ENCODE measurements around the gene RNF183.

The RNF183 gene, protein sequence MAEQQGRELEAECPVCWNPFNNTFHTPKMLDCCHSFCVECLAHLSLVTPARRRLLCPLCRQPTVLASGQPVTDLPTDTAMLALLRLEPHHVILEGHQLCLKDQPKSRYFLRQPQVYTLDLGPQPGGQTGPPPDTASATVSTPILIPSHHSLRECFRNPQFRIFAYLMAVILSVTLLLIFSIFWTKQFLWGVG

GRCh38 chr9:113302792-113303418, at the start of gene RNF183:
Gene RNF183, minus strand, starts transcription at chr9:113303376. Its CDS starts 5,192 bp downstream, at chr9:113298184.
- no peak within 1 kb of the TSS for H3K4me3 ChIP-seq (ENCODE audit: low read depth, low read length)
- TF ChIP-seq CTCF (IDR thresholded peaks at IDR 0.05; ENCODE audit: borderline replicate concordance, insufficient read depth, low read depth, low read length) = no peak

DNA sequence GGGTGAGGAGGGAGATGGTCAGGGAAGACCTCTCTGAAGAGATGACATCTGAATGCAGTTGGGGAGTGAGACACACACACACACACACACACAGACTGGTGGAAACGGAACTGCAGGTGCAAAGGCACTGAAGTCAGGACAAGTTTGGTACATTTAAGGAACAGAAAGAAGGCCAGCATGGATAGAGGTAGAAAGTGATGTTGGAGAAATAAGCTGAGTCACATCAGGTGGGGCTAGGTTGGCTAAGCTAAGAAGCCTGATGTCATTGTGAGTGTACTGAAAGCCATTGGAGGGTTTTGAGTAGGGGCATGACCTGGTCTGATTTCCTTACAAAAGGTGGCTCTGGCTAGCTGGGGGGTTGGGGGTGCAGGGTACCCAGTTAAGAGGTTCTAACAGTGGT, 49.2 kb upstream of the RNF183 start:
- no peak overlapping the region for H3K4me3 ChIP-seq (ENCODE audit: low read depth, low read length)
- TF ChIP-seq CTCF (IDR thresholded peaks at IDR 0.05; ENCODE audit: borderline replicate concordance, insufficient read depth, low read depth, low read length) = no peak

DNA sequence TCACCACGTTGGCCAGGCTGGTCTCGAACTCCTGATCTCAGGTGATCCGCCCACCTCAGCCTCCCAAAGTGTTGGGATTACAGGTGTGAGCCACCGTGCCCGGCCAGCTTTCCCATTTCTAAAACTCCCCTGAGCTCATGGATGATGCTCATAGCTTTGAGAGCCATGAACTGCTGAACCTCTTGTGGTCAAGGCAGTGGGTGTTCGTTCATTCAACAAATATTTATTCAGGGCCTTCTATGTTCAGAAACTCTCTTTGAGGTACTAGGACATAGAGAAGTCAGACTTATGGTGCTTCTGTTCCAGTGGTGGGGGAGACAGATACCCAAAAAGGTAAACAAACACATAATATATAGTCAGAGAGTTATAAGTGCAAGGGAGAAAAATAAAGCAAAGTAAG, 48.8 kb upstream of the RNF183 start:
- no peak for TF ChIP-seq CTCF (IDR thresholded peaks at IDR 0.05; ENCODE audit: borderline replicate concordance, insufficient read depth, low read depth, low read length)
- no peak overlapping the region for H3K4me3 ChIP-seq (ENCODE audit: low read depth, low read length)

DNA sequence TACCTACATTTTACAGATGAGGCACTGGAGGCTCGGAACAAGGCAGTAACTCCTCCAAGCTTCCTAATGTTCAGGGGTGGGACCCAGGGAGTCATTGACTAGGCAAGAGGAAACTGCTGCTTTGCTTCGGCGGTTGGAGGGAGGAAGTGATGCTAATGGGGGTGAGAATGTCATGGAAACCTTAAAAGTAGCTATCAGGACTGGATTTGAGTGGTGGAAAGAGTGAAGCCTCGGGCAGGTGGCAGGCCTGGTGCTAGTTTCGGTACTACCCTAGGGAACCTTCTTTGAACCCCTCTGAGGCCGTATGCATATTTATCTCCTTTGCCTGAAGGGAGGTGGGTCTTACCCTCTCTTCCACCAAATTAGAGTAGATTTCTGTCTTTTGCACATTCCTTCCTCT, 47.8 kb upstream of the RNF183 start:
- TF ChIP-seq CTCF (IDR thresholded peaks at IDR 0.05; ENCODE audit: borderline replicate concordance, insufficient read depth, low read depth, low read length) = no peak
- no peak overlapping the region for H3K4me3 ChIP-seq (ENCODE audit: low read depth, low read length)

- peak overlapping the region; percentile 65 for H3K4me3 ChIP-seq (ENCODE audit: low read depth, low read length)
- no peak for TF ChIP-seq CTCF (IDR thresholded peaks at IDR 0.05; ENCODE audit: borderline replicate concordance, insufficient read depth, low read depth, low read length)
Measured at GRCh38 chr9:113350107-113350661, 47.0 kb upstream of the RNF183 start.

DNA sequence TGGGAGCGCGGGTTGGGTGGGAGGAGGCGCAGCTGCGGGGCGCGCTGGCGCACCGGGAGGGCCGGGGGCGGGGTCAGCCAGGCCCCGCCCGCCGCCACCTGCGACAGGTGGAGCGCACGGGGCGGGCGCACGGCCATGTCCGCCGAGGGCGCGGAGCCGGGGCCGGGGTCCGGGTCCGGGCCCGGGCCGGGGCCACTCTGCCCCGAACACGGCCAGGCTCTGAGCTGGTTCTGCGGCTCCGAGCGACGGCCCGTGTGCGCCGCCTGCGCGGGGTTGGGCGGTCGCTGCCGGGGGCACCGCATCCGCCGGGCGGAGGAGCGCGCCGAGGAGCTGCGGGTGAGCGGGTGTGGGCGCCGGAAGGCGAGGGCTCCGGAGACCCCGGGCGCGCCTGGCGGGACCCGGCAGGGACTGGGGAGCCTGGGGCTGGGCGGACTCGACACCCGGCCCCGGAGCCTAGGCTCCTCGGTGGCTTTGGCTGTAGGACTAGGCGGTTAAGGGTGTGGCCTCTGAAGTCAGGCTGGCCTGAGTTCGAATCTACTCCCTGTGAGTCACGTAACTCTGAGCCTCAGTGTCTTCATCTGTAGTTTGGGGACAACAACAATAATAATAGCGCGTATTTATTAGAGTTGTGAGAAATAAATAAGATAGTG, 46.4 kb upstream of the RNF183 start, which contains the start of gene BSPRY:
BSPRY (plus strand) TSS at position 97 of the 650 bp plus-strand sequence; CDS start at position 136, 39 bp downstream.
- H3K4me3 ChIP-seq (ENCODE audit: low read depth, low read length) = peak within 1 kb of the TSS; percentile 65
- TF ChIP-seq CTCF (IDR thresholded peaks at IDR 0.05; ENCODE audit: borderline replicate concordance, insufficient read depth, low read depth, low read length) = no peak
